NB4 (cell line): ENCODE results near the gene RTN4.
A peak's percentile ranks its signal among the peaks of the same experiment; 100 is the strongest.

Source experiments
- DNase-seq: peaks from one replicate; pipeline ENCODE4 v3.0.0; 2010; ENCODE audit warnings: low read depth
- H3K4me3 ChIP-seq: one replicate; pipeline ENCODE4 v1.5.1; 2011; ENCODE audit warnings: mild to moderate bottlenecking, low read depth, low read length, moderate library complexity
- CTCF ChIP-seq: IDR thresholded peaks from one replicate; pipeline ENCODE4 v1.5.1; 2012; ENCODE audit warnings: low read depth, low read length
- MYC ChIP-seq: IDR thresholded peaks from 2 replicates; pipeline ENCODE4 v1.6.1; 2011; ENCODE audit warnings: low read depth, low read length
- POLR2A ChIP-seq: IDR thresholded peaks from 2 replicates; pipeline ENCODE4 v1.6.1; 2011; ENCODE audit warnings: mild to moderate bottlenecking; ENCODE audit not compliant: insufficient read length; ENCODE audit errors: extremely low read depth
- TF ChIP-seq, protein P1 (sequence below): IDR thresholded peaks from 2 replicates; pipeline ENCODE4 v1.6.1; 2011; ENCODE audit warnings: low read depth, low read length

Gene RTN4

GRCh38 chr2:55087501-55087900, 37.2 kb upstream of the RTN4 start:
- H3K4me3 ChIP-seq: no peak overlapping the region
- TF ChIP-seq, protein P1, sequence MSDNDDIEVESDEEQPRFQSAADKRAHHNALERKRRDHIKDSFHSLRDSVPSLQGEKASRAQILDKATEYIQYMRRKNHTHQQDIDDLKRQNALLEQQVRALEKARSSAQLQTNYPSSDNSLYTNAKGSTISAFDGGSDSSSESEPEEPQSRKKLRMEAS: no peak
- TF ChIP-seq CTCF: no peak
- no peak for TF ChIP-seq POLR2A
- TF ChIP-seq MYC: no peak
- no peak for DNase-seq

- no peak overlapping the region for H3K4me3 ChIP-seq
- no peak for DNase-seq
- TF ChIP-seq, protein P1: no peak
- TF ChIP-seq POLR2A (no peak), MYC (no peak), CTCF (no peak)
These were observed 35.1 kb upstream of the RTN4 start for GRCh38 chr2:55085113-55086040.

DNA sequence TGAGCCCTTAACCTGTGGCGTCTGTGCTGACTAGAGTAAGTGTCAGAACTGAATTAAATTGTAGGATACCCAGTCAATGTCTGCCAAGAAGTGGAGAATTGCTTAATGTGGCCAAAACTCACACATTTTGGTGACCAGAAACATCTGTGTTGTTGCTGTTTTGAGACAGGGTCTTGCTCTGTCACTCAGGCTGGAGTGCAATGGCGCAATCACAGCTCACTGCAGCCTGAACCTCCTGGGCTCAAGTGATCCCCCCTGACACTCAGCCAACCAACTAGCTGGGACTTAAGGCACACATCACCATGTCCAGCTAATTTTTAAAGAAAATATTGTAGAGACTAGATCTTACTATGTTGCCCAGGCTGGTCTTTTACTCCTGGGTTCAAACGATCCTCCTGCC, 34.4 kb upstream of the RTN4 start:
- peak; percentile 66 for DNase-seq
- H3K4me3 ChIP-seq: no peak overlapping the region
- TF ChIP-seq CTCF (no peak), MYC (no peak), POLR2A (no peak)
- TF ChIP-seq, protein P1: no peak

DNA sequence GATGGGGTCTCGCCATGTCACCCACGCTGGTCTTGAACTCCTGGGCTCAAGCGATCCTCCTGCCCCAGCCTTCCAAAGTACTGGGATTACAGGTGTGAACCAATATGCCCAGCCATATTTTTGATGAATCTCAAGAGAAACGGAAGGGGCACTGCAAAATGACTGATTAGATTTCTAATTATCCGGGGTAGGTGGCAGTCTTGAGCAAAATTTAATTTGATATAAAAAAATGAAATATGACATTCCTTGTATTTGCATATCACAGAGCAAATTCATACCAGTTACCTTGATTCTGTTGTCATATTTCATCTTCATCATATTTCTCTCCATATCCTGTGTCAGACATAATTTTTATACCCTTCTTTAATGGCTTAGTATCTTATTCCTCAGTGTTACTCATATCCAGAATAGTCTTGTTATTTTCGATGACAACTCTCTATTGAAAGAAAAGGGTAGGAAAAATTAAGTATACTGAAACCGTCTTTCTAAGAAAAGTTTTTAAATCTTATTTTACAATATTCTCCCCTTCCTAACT, 30.0 kb upstream of the RTN4 start:
- DNase-seq: no peak
- TF ChIP-seq, protein P1: no peak
- TF ChIP-seq MYC (no peak), POLR2A (no peak), CTCF (no peak)
- no peak overlapping the region for H3K4me3 ChIP-seq

GRCh38 chr2:55078956-55079355, 28.7 kb upstream of the RTN4 start:
- H3K4me3 ChIP-seq: no peak overlapping the region
- peak; percentile 62 for DNase-seq
- no peak for TF ChIP-seq MYC
- TF ChIP-seq, protein P1: no peak
- no peak for TF ChIP-seq POLR2A
- TF ChIP-seq CTCF: no peak
